ENCODE data around the gene PRSS12. TPM values are rescaled to one million over a fixed set of nuclear protein-coding genes. Genes with fewer than 3 reads are reported as not detected.

Gene PRSS12
- polyA plus RNA-seq, 1 of the 3 experiments (the other 2 are of a cell fraction) = 137 TPM

DNA sequence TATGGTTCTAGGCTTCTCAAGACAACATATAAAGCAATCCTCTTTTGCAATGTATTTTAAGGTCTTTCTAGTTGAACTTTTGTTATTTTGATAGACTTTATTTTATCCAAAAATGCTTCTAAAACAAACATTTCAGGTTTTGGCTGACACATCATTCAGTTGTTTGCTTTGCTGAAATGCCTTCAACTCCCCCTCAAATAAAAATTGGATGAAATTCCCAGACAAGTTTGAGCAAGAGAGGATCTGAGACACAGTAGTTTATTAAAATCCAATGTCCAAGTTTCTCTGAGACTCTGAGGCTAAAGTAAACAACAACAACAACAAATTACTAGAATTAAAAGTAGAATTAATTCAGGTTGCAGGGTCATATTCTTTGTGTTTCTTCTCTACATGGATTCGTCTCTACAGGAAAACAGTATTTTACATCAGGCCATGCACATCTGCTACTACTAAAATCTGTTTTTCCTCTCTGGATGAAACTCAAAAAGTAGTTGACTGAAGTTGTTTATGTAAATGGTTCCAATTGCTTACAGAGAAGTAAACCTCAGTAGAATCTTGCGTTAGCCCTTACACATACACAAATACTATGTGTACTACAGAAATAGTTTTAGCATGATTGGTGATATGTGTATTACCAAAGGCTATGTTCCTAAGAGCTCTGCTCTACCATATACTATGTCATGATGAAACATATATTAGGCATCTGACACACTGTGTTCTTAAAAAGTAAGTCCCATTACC is 64.9 kb downstream of the PRSS12 start:
- Histone ChIP-seq H3K4me2 (no peak overlapping the region), H4K20me1 (ENCODE audit: insufficient read depth) (no peaks in the 10 kb centered on the region), H2AFZ (ENCODE audit: low read depth) (no peak overlapping the region), H3K4me3 (ENCODE audit: low read depth in 2 of 2, low read length in 1 of 2) (no peak overlapping the region), H3F3A (replicated peaks; ENCODE audit: insufficient read depth) (peaks cover 55% of the 10 kb centered on the region), H3K27ac (ENCODE audit: low read depth in 2 of 2, low read length in 1 of 2) (peak overlapping the region; percentile 86 to 87; a peak in 3 of 4 replicates), H3K79me2 (ENCODE audit: insufficient read depth) (no peaks in the 10 kb centered on the region; the same call in none of the 2 replicates), H3K9me3 (no peaks in the 10 kb centered on the region), H3K27me3 (ENCODE audit: insufficient read depth) (no peaks in the 10 kb centered on the region), H3K36me3 (replicated peaks in 1 of 2; ENCODE audit: control insufficient read depth in 1 of 2, insufficient read depth in 2 of 2, low read length in 1 of 2) (peaks cover 5 to 9% of the 10 kb centered on the region in 2 experiments), H3K9me2 (no peaks in the 10 kb centered on the region), H3K9ac (no peak overlapping the region), H3K4me1 (ENCODE audit: control insufficient read depth in 1 of 2, insufficient read depth in 2 of 2, low read depth in 1 of 2, low read length in 1 of 2) (peaks cover 0 to 38% of the 10 kb centered on the region in 2 experiments; a peak in 3 of 4 replicates)
- 63% methylated on average over 2 of the region's 2 CpGs for WGBS (ENCODE audit: low lambda C conversion rate)
- TF ChIP-seq EP300 (IDR thresholded peaks at IDR 0.05; ENCODE audit: borderline replicate concordance in 1 of 2, low read depth in 1 of 2, low read length in 1 of 2) = no peak
- no peak for TF ChIP-seq FOXM1 (IDR thresholded peaks at IDR 0.05; ENCODE audit: low read depth)
- ChIA-PET CTCF (interaction anchor here (0.6 to 1.4 kb wide), 2 partner anchors 27 to 66 kb away, joined by 3 to 5 read pairs; no protein-coding TSS in a partner anchor), POLR2A (no interaction called here)
- DNase-seq = no peak

GRCh38 chr4:118286685-118287084 is 66.1 kb downstream of the PRSS12 start:
- Histone ChIP-seq H3K27me3 (ENCODE audit: insufficient read depth) (no peaks in the 10 kb centered on the region), H3K9ac (no peak overlapping the region), H3K9me3 (no peaks in the 10 kb centered on the region), H3K27ac (ENCODE audit: low read depth in 2 of 2, low read length in 1 of 2) (no peak overlapping the region), H2AFZ (ENCODE audit: low read depth) (no peak overlapping the region), H3K4me3 (ENCODE audit: low read depth in 2 of 2, low read length in 1 of 2) (no peak overlapping the region), H4K20me1 (ENCODE audit: insufficient read depth) (peaks cover 2% of the 10 kb centered on the region; the same call in 1 of the 2 replicates), H3F3A (replicated peaks; ENCODE audit: insufficient read depth) (peaks cover 61% of the 10 kb centered on the region), H3K4me2 (no peak overlapping the region), H3K4me1 (ENCODE audit: control insufficient read depth in 1 of 2, insufficient read depth in 2 of 2, low read depth in 1 of 2, low read length in 1 of 2) (peaks cover 4 to 44% of the 10 kb centered on the region in 2 experiments), H3K36me3 (replicated peaks in 1 of 2; ENCODE audit: control insufficient read depth in 1 of 2, insufficient read depth in 2 of 2, low read length in 1 of 2) (peaks cover 7 to 14% of the 10 kb centered on the region in 2 experiments), H3K9me2 (no peaks in the 10 kb centered on the region), H3K79me2 (ENCODE audit: insufficient read depth) (no peaks in the 10 kb centered on the region; the same call in none of the 2 replicates)
- ChIA-PET CTCF (interaction anchor here (6.7 kb wide), 1 partner anchor 66 kb away, joined by 69 read pairs; the partner anchor contains the start of gene PRSS12), POLR2A (no interaction called here)
- TF ChIP-seq ELF1 (IDR thresholded peaks at IDR 0.05) = no peak
- TF ChIP-seq RCOR1 (IDR thresholded peaks at IDR 0.05; ENCODE audit: low read length) = no peak
- no peak for TF ChIP-seq GABPA (IDR thresholded peaks at IDR 0.05; ENCODE audit: low read depth)
- TF ChIP-seq RFX5 (IDR thresholded peaks at IDR 0.05; ENCODE audit: low read length) = no peak
- TF ChIP-seq, protein P1, sequence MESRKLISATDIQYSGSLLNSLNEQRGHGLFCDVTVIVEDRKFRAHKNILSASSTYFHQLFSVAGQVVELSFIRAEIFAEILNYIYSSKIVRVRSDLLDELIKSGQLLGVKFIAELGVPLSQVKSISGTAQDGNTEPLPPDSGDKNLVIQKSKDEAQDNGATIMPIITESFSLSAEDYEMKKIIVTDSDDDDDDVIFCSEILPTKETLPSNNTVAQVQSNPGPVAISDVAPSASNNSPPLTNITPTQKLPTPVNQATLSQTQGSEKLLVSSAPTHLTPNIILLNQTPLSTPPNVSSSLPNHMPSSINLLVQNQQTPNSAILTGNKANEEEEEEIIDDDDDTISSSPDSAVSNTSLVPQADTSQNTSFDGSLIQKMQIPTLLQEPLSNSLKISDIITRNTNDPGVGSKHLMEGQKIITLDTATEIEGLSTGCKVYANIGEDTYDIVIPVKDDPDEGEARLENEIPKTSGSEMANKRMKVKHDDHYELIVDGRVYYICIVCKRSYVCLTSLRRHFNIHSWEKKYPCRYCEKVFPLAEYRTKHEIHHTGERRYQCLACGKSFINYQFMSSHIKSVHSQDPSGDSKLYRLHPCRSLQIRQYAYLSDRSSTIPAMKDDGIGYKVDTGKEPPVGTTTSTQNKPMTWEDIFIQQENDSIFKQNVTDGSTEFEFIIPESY (IDR thresholded peaks at IDR 0.05; ENCODE audit: borderline replicate concordance, low read depth) = no peak
- no peak for TF ChIP-seq EZH2phosphoT487 (IDR thresholded peaks at IDR 0.05; ENCODE audit: borderline replicate concordance, low read depth)
- no peak for TF ChIP-seq MEF2A (IDR thresholded peaks at IDR 0.05; ENCODE audit: borderline replicate concordance, low read depth)
- DNase-seq = no peak
- WGBS (ENCODE audit: low lambda C conversion rate) = 97% methylated on average over 3 of the region's 3 CpGs
